Measurements from ENCODE around the gene HUNK. TPM values are rescaled to one million over a fixed set of nuclear protein-coding genes. Genes with fewer than 3 reads are reported as not detected.
"Not testable (repeated sequence)": the region's sequence is repeated elsewhere in the genome, so short reads cannot be mapped to it uniquely, and the experiment has no call there.

HUNK gene
- total RNA-seq, 2 donors from 2014 or later = 0.27 to 0.42 TPM

GRCh38 chr21:32036756-32037155 is 163.9 kb downstream of the HUNK start:
- DNase-seq (ENCODE audit: low spot score) (no peak), ATAC-seq (ENCODE audit: insufficient number of reproducible peaks, low FRiP score, low read depth) (no peak)
- Histone ChIP-seq H3K27ac (no peak overlapping the region), H3K9me3 (no peaks in the 10 kb centered on the region), H3K4me1 (ENCODE audit: control insufficient read depth in 1 of 2, low read depth in 2 of 2) (no peaks in the 10 kb centered on the region), H3K36me3 (no peaks in the 10 kb centered on the region), H3K27me3 (replicated peaks; ENCODE audit: insufficient read depth) (no peaks in the 10 kb centered on the region), H3K4me3 (no peak overlapping the region)
- no peak for TF ChIP-seq CTCF (IDR thresholded peaks at IDR 0.05)

- not testable (repeated sequence) for H3K9me3 ChIP-seq; DNase-seq (ENCODE audit: low spot score); H3K27ac ChIP-seq; H3K4me3 ChIP-seq; ATAC-seq (ENCODE audit: insufficient number of reproducible peaks, low FRiP score, low read depth); H3K36me3 ChIP-seq; H3K27me3 ChIP-seq (replicated peaks; ENCODE audit: insufficient read depth); H3K4me1 ChIP-seq (ENCODE audit: control insufficient read depth in 1 of 2, low read depth in 2 of 2)
These were observed 165.9 kb downstream of the HUNK start for GRCh38 chr21:32038751-32039150.

- Histone ChIP-seq H3K27me3 (replicated peaks; ENCODE audit: insufficient read depth) (no peaks in the 10 kb centered on the region), H3K36me3 (no peaks in the 10 kb centered on the region), H3K9me3 (no peaks in the 10 kb centered on the region), H3K4me3 (no peak overlapping the region), H3K4me1 (ENCODE audit: control insufficient read depth in 1 of 2, low read depth in 2 of 2) (no peaks in the 10 kb centered on the region), H3K27ac (no peak overlapping the region)
- ATAC-seq (ENCODE audit: insufficient number of reproducible peaks, low FRiP score, low read depth) (no peak), DNase-seq (ENCODE audit: low spot score) (no peak)
- TF ChIP-seq CTCF (IDR thresholded peaks at IDR 0.05) = no peak
These were observed 170.6 kb downstream of the HUNK start for GRCh38 chr21:32043458-32043857.

- no peak overlapping the region for H3K27ac ChIP-seq
- no peak for DNase-seq (ENCODE audit: low spot score)
- no peaks in the 10 kb centered on the region for H3K4me1 ChIP-seq (ENCODE audit: control insufficient read depth in 1 of 2, low read depth in 2 of 2)
- no peaks in the 10 kb centered on the region for H3K27me3 ChIP-seq (replicated peaks; ENCODE audit: insufficient read depth)
- H3K4me3 ChIP-seq = no peak overlapping the region
- no peak for ATAC-seq (ENCODE audit: insufficient number of reproducible peaks, low FRiP score, low read depth)
- no peak for TF ChIP-seq CTCF (IDR thresholded peaks at IDR 0.05)
- H3K36me3 ChIP-seq = no peaks in the 10 kb centered on the region
- no peaks in the 10 kb centered on the region for H3K9me3 ChIP-seq
These were observed 171.7 kb downstream of the HUNK start for GRCh38 chr21:32044205-32045180.

- no peak overlapping the region for H3K27ac ChIP-seq
- H3K4me3 ChIP-seq = no peak overlapping the region
- H3K36me3 ChIP-seq = no peaks in the 10 kb centered on the region
- no peaks in the 10 kb centered on the region for H3K4me1 ChIP-seq (ENCODE audit: control insufficient read depth in 1 of 2, low read depth in 2 of 2)
- no peak for TF ChIP-seq CTCF (IDR thresholded peaks at IDR 0.05)
- ATAC-seq (ENCODE audit: insufficient number of reproducible peaks, low FRiP score, low read depth) = no peak
- H3K27me3 ChIP-seq (replicated peaks; ENCODE audit: insufficient read depth) = no peaks in the 10 kb centered on the region
- no peak for DNase-seq (ENCODE audit: low spot score)
- no peaks in the 10 kb centered on the region for H3K9me3 ChIP-seq
These were observed 173.4 kb downstream of the HUNK start for GRCh38 chr21:32046191-32046590.
